Measurements from ENCODE around the gene TMEM158. TPM values are rescaled to one million over a fixed set of nuclear protein-coding genes. Genes with fewer than 3 reads are reported as not detected.

Gene TMEM158
- 10.9 to 20.7 TPM (median 18.7 TPM) in 5 replicates for total RNA-seq (2022; extraction: Qiagen RNA extraction)

DNA sequence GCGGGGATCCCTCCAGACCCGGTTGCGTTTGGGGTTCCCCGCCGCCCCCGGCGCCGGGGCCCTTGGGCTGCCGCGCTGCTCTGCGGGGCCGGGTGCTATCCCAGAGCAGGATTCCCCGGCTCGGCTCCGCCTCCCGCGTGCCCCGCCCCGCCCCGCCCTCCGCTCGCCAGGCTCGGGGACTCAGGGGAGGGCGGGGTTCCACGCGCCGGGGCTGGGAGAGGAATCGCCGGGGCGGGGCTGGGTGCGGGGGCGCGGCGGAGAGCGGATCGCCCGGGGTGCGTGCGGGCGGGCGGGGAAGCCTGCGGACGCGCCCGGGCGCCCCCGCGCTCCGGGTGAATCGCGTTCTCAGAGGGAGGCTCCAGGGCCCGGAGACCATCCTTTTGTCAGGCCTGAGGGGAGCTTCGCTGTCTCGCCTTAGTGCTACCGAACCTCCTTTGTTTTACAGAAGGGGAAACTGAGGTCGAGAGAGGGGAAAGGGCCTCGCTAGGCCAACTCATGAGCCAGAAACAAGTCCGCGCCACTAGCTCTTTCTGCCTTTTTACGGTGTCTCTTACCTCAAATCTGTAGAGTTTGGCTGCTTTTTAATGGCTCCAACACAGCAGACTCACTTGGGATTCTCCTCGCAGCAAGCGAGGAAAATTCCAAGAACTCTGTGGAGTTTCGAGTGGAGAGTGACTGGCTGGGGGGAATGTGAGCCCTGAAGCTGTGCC lies at the start of gene TMEM158:
Gene TMEM158, minus strand, starts transcription at position 82 of the 710 bp plus-strand sequence. CDS start 260 bp downstream, outside the sequence.

Other genes starting within 250 kb of the TMEM158 start
- not detected in 5 replicates for gene CLEC3B, start 200.0 kb downstream of the TMEM158 start, total RNA-seq (2022; extraction: Qiagen RNA extraction)
- 10.5 to 12.8 TPM (median 12.0 TPM) in 5 replicates for gene CDCP1, start 79.9 kb downstream of the TMEM158 start, total RNA-seq (2022; extraction: Qiagen RNA extraction)
- 9.2 to 10.9 TPM (median 10.6 TPM) in 5 replicates for gene LARS2, start 162.3 kb upstream of the TMEM158 start, total RNA-seq (2022; extraction: Qiagen RNA extraction)